Measurements from ENCODE around the gene SUPT4H1.

GRCh38 chr17:58353389-58353825 is 1.4 kb upstream of the SUPT4H1 start:
- TF ChIP-seq CTCF (IDR thresholded peaks at IDR 0.05) (no peak), EP300 (IDR thresholded peaks at IDR 0.05) (no peak), POLR2AphosphoS5 (IDR thresholded peaks at IDR 0.05) (no peak), POLR2A (IDR thresholded peaks at IDR 0.05) (no peak)

Measured in sigmoid colon (tissue), 4 donors.